GM19463 (cell line): Measurements from ENCODE around the gene YIPF4.
"Not testable (repeated sequence)": the region's sequence is repeated elsewhere in the genome, so short reads cannot be mapped to it uniquely, and the experiment has no call there.

Experiments
- ATAC-seq: cut with Tn5 transposase; IDR thresholded peaks from one replicate; pipeline ENCODE4 v1.9.1; 2021; ENCODE audit warnings: mild to moderate bottlenecking, moderate library complexity; ENCODE audit not compliant: unreplicated experiment

Gene YIPF4

DNA sequence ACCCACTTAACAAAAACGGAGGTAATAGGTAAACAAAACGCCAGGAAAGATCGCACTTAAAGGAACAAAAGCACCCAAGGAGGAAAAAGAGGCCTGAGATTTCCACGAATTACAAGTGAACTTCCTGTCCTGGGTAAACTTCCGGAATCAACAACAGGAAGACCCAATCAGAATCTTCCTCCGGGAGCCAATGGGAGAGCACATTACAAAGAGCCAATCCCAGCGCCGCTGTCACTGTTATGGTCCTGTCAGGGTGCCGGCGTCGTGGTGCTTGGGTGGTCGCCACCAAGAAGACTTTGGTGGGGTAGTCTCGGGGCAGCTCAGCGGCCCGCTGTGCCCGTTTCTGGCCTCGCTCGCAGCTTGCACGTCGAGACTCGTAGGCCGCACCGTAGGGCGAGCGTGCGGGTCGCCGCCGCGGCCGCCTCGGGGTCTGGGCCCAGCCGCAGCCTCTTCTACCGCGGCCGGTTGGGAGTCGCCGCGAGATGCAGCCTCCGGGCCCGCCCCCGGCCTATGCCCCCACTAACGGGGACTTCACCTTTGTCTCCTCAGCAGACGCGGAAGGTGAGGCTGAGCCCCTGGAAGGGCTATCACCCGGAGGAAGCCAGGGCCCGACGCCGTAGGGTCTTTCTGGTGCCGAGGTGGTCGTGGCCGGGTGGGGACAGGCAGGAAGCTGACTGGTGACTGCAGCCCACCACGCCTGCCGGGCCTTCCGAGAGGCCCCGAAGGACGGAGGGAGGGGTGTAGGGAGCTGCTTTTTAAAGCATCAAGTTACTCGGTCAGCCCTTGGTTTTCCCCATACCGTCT, at the start of gene YIPF4:
Gene YIPF4 (plus strand): TSS at position 231 of the 804 bp plus-strand sequence. CDS start 252 bp downstream, at position 483.
- peak; percentile 98 for ATAC-seq

DNA sequence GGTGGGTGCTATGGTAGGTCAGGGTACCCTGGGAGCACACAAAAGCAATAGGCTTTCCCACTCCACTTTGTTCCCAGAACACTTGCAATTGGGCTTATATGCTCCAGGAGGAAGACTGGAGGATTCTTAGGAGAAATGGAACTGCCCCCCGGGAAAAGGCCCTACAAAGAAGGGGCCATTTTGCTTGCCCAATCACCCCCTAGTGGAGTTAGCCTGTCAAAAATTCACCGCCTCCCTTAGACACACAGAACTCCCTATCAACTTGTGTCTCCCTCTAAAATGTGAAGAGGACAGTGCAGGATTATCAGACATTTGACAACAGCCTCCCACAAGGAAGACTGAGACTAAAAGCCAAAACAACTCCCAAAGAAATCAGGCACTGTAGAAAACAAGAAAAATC, 49.5 kb upstream of the YIPF4 start:
- ATAC-seq: no peak

DNA sequence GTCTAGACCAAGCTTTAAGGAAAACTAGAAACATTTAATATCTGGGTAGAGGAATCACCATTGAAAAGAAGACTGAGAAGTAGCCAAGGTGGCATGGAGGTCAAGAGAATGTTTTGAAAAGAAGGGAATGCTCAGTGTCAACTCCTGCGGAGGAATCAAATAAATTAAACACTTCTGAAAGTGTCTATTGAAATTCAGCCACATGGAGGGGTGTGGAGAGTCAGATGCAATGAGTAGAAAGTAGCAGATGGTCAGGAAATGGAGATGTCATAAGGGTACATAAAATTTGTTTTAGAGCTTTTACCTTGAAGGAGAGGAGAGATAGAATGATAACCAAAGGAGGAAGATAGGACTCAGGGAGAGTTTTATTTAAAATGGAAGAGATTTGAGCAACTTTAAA, 48.1 kb upstream of the YIPF4 start:
- ATAC-seq: no peak

DNA sequence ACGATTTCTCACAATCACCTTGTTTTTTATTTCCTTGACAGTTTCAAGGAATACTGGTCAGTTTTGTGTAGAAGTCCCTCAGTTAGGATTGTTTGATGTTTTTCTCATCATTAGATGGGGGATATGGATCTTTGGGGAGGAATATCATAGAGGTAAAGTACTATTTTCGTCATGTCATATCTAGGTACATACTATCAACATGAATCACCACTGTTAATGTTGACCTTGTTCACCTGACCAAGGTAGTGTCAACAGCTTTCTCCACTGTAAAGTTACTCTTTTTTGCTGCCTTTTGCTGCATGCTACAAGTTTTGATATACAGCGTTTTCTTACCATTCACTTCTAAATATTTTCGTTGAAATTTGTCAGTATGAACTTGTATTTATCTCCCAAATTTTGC, 45.7 kb upstream of the YIPF4 start:
- no peak for ATAC-seq

DNA sequence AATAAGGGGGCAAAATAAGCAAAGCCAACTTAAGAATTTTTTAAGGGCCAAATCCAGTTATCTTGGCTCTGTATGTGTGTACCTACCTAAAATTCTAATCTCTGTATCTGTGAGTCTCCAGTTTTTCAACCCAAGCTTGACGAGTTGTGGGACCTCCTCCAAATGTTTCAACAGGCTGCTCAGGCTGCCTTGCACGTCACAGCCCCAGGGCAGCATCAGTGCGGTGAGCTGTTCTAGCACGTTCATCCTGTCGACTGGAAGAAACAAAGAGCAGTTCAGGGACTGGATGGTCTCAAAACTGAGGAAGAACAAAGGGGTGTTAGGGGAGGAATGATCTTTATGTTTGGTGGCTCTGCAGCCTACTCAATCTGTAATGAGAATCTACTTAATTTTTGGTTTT, 42.4 kb upstream of the YIPF4 start:
- ATAC-seq: no peak

DNA sequence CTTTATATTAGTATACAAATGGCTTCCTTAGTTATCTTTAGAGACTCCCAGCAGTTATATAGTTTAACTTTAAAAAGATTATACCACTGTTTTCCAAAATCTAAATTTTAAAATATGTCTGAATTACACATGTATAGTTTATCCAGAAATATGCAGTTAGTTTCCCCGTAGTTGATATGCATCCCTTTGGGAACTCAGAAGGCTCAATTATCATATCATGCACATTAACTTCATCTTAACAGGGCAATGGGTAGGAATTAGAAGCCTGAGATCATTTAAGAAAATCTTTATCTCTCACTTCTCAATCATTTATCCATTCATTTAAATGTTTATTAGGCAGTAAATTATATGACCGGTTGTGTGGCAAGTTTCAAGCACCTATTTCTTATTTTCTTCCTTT, 40.2 kb upstream of the YIPF4 start:
- no peak for ATAC-seq

DNA sequence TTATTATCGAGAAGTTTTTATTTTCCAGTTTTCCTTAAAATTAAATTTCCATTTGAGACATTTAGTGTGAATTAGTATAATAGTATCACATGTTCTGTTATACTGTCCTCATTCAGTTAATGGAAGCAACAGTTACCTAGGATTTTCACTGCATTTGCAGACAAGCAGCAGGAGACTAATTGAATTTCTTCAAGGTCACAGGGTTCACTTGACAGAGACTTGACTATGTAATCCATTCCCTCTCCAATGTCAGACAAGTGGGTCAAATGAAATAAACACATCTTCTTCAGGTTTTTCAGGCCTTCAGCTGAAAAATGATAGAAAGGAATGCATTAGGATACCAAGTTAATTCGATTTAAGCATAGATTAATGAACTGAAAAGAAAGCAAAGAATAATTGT, 39.7 kb upstream of the YIPF4 start:
- no peak for ATAC-seq

DNA sequence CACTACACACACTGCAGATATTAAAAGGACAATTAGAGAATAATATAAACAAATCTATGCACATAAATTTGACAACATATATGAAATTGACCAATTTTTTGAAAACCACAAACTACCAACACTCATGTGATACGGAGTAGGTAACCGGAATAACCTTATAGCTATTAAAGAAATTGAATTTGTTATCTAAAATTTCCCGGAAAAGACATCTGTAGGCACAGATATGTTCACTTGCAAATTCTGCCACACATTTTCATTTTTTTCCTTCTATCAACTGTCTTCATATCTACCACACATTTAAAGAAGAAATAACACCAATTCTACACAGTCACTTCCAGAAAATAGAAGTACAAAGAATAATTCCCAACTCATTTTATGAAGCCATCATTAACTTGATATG, 35.4 kb upstream of the YIPF4 start:
- no peak for ATAC-seq

DNA sequence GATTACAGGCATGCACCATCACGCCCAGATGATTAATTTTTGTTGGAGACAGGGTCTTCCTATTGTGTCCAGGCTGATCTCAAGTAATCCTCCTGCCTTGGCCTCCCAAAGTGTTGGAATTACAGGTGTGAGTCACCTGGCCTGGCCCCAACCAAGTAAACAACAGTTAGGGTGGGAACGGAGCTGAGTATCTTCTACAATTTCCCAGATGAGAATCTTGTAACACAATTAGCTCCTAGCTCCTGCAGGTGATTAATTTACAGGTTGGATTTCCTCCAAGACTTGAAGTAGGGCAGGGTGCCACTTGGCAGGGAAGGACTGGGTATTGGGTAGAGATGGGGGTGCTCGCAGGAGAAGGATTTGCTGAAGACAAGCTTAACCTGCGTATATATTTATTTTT, 30.8 kb upstream of the YIPF4 start:
- ATAC-seq: no peak

DNA sequence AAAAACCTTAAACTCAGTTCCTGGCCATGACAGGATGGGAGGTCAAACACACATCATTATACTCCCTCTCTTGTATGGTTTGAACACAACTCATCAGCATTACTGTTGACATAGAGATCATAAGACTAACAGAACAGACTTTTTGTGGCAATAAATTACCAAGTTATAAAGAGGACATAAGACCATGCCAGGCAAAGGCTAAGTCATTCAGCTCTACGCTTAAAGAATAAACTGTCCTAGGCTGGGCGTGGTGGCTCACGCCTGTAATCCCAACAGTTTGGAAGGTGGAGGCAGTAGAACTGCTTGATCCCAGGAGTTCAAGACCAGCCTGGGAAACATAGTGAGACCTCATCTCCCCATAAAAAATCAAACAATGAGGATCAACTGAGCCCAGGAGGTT, 29.4 kb upstream of the YIPF4 start:
- no peak for ATAC-seq

DNA sequence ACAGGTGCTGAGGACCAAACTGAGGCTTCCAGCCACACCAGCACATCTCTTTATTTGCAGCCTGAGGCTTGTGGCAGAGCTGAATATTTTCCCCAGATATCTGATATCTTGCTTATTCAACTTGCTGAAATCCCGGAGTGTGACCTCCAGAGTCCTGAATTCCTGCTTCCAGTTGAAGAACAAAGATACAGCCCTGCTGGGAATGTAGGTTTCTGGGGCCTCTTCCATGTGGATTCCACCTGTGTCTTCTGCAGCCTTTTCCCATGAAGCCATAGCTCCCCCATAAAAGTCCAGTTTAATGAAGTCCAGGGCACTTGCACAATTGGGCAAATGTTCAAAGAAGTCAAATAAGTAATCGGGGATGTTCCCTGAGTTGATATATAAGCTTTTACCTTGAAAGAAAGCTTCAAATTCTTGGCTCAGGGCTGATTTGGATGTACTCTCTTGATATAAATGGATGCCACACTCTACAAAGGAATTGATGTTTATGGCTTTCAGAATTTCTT, 27.9 kb upstream of the YIPF4 start:
- ATAC-seq: no peak

DNA sequence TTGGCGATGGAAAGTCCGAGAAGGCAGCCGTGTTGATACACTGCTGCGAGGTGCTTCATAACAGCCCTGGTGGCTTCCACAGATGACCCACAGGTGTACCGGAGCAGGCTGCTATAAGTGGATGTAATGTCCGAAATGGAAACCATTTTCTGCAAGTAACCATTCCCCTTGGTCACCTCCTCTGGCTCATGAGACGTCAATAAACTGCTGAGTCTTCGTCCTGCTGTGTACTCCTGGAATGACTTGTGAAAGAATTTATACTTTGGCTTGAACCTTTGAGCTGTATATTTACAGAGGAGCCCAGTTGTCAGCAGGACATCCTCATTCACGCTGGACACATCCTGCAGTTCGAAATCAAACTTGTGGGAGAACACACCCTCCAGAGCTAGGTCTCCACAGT, 27.4 kb upstream of the YIPF4 start:
- no peak for ATAC-seq

DNA sequence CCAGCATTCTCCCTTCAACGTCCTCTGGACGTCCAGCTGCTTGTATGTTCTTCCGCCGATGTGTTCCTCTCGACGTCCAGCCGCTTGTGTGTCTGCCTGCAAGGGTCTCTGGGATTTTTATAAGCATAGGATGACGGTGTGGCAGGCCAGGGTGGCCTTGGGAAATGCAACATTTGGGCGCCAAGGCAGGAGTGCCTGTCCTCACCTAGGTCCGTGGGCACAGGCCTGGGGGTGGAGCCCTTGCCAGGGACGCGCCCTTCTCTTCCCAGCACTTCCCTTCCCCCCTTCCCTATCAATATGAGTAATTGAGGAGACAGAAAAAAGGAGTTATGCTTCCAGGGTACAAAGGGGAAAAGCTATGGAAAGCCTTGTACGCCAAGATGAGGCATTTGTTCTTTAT, 19.5 kb upstream of the YIPF4 start:
- ATAC-seq: no peak

DNA sequence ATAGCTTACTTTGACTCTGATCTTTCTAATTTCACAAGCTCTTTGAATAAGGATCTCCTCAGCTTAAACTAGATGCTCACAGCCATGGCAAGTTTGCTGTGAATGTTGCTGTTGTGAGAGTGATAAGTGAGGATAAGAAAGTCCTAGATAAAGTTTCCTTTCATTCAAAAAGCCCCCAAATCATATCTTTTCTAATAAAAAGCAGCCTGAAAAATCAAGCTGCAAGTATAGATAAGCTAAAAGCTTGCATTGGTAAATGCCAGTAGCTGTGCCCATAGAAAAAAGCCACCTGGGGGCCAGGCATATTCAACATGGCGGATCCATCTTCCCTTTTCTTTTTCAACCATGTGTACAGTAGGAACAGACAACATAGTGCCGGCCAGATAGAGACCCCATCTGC, 17.3 kb upstream of the YIPF4 start:
- no peak for ATAC-seq

DNA sequence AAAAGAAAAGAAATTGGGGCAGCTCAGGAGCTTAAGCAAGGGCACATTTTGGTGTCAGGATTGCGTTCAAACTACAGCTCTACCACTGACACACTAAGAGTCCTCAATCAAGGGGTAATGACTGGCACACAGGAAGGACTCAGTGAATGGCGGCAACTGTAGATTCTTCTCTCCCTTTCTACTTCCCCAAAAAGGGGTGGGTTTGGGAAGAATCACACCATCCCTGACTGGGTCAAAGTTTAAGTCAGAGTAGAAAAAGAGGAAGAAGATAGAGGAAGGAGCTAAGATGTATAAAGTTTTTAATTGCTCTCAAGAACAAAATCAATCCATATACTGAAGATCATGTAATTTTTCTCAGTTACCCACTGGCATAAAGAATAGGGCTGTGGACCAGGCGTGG, 15.6 kb upstream of the YIPF4 start:
- ATAC-seq: no peak

DNA sequence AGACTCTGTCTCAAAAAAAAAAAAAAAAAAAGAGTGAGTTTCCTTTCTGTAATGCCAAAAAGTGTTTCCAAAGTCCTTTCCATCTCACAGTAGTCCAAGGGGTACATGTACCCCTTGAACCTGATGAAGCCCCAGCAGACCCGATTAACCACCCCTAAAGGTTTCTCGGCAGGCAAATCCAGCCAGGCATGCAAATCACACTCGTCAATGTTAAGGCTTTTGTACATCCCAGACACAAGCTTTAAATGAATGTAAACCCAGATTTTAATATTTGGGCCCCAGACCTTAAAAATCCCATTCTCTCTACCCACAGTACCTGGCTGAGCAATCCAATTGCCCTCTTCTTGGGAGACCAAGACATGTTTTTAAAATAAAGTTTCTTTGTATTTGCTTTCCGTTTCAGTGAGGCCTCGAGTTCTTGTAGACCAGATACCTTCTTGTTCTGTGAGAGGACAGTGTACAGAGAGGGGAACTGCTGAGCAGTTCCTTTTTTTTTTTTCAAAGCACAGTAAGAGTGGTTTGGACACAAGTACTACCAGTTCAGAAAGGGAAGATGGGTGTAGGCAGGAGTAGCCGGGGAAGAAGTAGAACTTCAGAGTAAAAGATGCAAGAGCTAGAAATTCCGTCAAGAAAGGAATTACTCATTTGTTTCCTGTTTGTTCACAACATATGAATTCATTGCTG, 13.1 kb upstream of the YIPF4 start, which contains the start of gene NLRC4:
Gene NLRC4 (minus strand): TSS at position 465 of the 684 bp plus-strand sequence. CDS start 8,111 bp downstream, outside the sequence.
- peak; percentile 88 for ATAC-seq

DNA sequence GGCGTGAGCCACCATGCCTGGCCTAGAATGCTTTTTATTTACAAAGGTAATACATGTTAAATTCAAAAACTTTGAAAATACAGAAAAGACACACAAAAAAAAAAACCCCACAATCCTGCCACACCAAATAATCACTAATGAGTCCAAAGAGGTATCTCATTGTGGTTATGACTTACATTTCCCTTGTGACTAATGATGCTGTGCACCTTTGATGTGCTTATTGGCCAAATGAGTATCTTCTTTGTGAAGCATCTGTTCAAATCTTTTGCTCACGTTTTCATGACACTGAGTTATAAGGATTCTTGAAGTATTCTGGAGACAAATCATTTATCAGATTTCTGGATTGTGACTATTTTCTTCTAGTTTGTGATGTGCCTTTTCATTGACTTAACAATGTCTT, 6.6 kb upstream of the YIPF4 start:
- ATAC-seq: no peak

DNA sequence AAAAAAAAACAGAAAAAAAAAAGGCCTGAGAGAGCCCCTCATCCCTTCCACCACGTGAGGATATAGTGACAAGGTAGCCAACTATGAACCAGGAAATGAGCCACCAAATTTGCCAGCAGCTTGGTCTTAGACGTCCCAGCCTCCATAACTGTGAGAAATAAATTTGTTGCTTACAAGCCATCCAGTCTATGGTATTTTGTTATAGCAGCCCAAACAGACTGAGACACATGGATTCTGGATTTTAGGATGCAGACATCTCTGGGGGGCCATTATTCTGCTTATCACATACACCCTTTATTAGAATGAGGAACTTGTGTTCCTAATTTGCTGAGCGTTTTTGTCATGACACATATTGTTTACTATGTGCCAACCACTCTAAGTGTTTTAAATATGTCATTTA, 5.4 kb upstream of the YIPF4 start:
- no peak for ATAC-seq

DNA sequence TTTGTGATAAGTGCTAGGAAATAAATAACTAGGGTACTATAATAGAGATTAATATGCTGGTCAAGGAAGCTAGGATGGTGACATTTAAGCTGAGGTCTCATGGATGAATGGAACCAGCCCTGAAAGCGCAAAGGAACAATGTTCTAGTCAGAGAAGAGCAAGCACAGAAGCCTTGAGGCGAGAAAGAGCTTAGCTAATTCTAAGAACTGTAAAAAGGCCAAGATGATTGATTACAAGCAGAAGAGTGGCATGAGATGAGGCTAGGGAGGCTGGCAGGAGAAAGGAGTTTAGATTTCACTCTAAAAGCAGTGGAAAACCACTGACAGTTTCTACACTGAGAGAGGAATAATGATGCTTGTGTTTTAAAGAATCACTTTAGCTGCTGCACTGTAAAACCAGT, 3.4 kb upstream of the YIPF4 start:
- ATAC-seq: no peak

DNA sequence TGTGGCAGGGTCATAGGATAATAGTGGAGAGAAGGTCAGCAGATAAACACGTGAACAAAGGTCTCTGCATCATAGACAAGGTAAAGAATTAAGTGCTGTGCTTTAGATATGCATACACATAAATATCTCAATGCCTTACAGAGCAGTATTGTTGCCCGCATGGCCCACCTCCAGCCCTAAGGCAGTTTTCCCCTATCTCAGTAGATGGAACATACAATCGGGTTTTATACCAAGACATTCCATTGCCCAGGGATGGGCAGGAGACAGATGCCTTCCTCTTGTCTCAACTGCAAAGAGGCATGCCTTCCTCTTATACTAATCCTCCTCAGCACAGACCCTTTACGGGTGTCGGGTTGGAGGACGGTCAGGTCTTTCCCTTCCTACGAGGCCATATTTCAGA, 1.9 kb upstream of the YIPF4 start:
- ATAC-seq: not testable (repeated sequence)

DNA sequence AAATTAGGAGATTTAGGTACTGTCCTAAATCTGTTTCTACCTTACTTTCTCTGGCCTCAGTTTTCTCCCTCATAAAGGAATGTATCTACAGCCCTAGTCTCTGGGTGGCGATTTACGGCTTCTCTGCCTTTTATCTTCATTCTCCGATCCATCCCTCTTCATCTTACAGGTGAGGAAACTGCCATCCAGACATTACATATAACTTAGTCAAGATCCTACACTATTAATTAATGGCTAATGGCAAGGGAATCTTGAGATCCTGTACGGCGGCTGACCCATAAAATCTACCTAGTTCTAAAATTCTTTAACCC, 386 bp upstream of the YIPF4 start:
- ATAC-seq: no peak

DNA sequence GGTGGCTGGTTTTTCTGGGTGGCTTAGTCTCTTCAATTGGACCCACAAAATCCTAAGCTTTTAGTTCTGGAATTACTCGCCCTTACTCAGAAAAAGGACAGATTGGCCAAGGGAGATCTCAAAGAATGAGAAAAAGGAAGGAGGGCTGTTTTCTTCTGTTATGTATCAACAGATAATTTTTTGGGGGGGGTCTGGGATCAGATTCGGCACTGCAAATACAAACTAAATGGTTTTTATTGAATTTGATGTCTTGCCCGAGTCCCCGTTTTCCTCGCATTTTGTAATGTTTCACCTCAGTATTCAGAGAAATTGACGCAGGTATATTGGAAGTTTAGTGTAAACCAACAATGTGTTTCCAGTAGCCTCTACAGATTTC, 762 bp downstream of the YIPF4 start:
- no peak for ATAC-seq
